Neural cell (in vitro differentiated cells): ENCODE measurements around the gene ATP6V1E1.

Source experiments
- MXI1 ChIP-seq: fragments of 450-650 bp; conservative IDR thresholded peaks from 2 replicates; pipeline ENCODE4 v1.6.1; 2014; ENCODE audit warnings: antibody characterized with exemption, mild to moderate bottlenecking; ENCODE audit not compliant: poor library complexity, severe bottlenecking
- POLR2AphosphoS5 ChIP-seq: IDR thresholded peaks from 2 replicates; pipeline ENCODE4 v1.6.1; 2012
- RAD21 ChIP-seq: fragments of 450-650 bp; conservative IDR thresholded peaks from 2 replicates; pipeline ENCODE4 v1.6.1; 2014; ENCODE audit warnings: antibody characterized with exemption, mild to moderate bottlenecking, moderate library complexity
- SMC3 ChIP-seq: fragments of 450-650 bp; conservative IDR thresholded peaks from 2 replicates; pipeline ENCODE4 v1.6.1; 2014; ENCODE audit warnings: antibody characterized with exemption, mild to moderate bottlenecking, moderate library complexity; ENCODE audit not compliant: poor library complexity
- TAF1 ChIP-seq: IDR thresholded peaks from 2 replicates; pipeline ENCODE4 v1.6.1; 2012; ENCODE audit warnings: low read depth
- TF ChIP-seq, protein P1 (sequence below): fragments of 450-650 bp; IDR thresholded peaks from 2 replicates; pipeline ENCODE4 v1.5.1; 2014; ENCODE audit warnings: antibody characterized with exemption, mild to moderate bottlenecking, moderate library complexity; ENCODE audit not compliant: poor library complexity, severe bottlenecking

DNA sequence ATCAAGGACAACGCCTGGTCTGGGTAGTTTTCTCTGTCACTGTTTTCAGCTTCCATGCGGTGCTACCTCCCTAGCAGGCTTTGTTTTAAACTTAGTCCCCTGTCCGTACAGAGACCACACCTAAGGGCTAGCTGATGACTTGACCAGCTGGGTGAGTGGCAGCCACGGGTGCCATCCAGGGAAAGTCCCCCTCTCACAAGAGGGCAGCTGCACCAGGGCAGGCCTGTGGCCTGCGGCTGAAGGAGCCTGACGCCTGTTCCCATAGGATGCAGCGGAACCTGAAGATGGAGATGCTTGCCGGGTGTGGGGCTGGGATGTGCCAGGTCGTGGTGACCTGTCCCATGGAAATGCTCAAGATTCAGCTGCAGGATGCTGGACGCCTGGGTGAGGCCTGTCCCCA lies 45.4 kb downstream of the ATP6V1E1 start:
- TF ChIP-seq POLR2AphosphoS5 (no peak), MXI1 (no peak), TAF1 (no peak), SMC3 (no peak), RAD21 (no peak)
- TF ChIP-seq, protein P1, sequence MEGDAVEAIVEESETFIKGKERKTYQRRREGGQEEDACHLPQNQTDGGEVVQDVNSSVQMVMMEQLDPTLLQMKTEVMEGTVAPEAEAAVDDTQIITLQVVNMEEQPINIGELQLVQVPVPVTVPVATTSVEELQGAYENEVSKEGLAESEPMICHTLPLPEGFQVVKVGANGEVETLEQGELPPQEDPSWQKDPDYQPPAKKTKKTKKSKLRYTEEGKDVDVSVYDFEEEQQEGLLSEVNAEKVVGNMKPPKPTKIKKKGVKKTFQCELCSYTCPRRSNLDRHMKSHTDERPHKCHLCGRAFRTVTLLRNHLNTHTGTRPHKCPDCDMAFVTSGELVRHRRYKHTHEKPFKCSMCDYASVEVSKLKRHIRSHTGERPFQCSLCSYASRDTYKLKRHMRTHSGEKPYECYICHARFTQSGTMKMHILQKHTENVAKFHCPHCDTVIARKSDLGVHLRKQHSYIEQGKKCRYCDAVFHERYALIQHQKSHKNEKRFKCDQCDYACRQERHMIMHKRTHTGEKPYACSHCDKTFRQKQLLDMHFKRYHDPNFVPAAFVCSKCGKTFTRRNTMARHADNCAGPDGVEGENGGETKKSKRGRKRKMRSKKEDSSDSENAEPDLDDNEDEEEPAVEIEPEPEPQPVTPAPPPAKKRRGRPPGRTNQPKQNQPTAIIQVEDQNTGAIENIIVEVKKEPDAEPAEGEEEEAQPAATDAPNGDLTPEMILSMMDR = no peak
